Peyer's patch (tissue), 4 donors: Measurements from ENCODE around the gene NDUFAF4.

Source experiments
- POLR2A ChIP-seq, 2 donors: fragments of 450-650 bp; IDR thresholded peaks; one replicate each; pipeline ENCODE4 v1.5.1; 2017; ENCODE audit warnings: antibody characterized with exemption in 2 of 2, mild to moderate bottlenecking in 2 of 2, moderate library complexity in 2 of 2
- TF ChIP-seq, protein P1 (sequence below), 6 experiments: fragments of 450-650 bp in 4 of 6; fragments of 200-600 bp in 2 of 6; sonication (generic) in 1 of 6; IDR thresholded peaks; one replicate each; pipeline ENCODE4 v1.5.1; 2017 to 2019; ENCODE audit warnings: antibody characterized with exemption in 6 of 6, mild to moderate bottlenecking in 3 of 6, moderate library complexity in 1 of 6

GRCh38 chr6:96923871-96924493 is 26.3 kb upstream of the NDUFAF4 start:
- TF ChIP-seq, protein P1, sequence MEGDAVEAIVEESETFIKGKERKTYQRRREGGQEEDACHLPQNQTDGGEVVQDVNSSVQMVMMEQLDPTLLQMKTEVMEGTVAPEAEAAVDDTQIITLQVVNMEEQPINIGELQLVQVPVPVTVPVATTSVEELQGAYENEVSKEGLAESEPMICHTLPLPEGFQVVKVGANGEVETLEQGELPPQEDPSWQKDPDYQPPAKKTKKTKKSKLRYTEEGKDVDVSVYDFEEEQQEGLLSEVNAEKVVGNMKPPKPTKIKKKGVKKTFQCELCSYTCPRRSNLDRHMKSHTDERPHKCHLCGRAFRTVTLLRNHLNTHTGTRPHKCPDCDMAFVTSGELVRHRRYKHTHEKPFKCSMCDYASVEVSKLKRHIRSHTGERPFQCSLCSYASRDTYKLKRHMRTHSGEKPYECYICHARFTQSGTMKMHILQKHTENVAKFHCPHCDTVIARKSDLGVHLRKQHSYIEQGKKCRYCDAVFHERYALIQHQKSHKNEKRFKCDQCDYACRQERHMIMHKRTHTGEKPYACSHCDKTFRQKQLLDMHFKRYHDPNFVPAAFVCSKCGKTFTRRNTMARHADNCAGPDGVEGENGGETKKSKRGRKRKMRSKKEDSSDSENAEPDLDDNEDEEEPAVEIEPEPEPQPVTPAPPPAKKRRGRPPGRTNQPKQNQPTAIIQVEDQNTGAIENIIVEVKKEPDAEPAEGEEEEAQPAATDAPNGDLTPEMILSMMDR (IDR thresholded peaks at IDR 0.05) = peak in 2 of 6 experiments; percentile 2 to 12
- no peak for TF ChIP-seq POLR2A (IDR thresholded peaks at IDR 0.05)
